ENCODE results near the gene ACY1. TPM values are rescaled to one million over a fixed set of nuclear protein-coding genes. Genes with fewer than 3 reads are reported as not detected.
A peak's percentile ranks its signal among the peaks of the same experiment; 100 is the strongest.

ACY1 gene
- total RNA-seq, 1 experiment from 2014 or later: 50.3 TPM

- BruUV-seq (replicated peaks): no TSS peak
Measured at GRCh38 chr3:51999846-52000245, 16.5 kb downstream of the ACY1 start.

GRCh38 chr3:52001443-52001974 lies 18.2 kb downstream of the ACY1 start:
- ChIA-PET CTCF (interaction anchor here (0.6 to 1.8 kb wide), 6 partner anchors 45 to 384 kb away, joined by 3 to 6 read pairs (median 4); no protein-coding TSS in a partner anchor), POLR2A (no interaction called here)
- no peaks in the 10 kb centered on the region for H3K27me3 ChIP-seq (ENCODE audit: control insufficient read depth, insufficient read depth, low read length)
- no peaks in the 10 kb centered on the region for H3K9me3 ChIP-seq (ENCODE audit: control insufficient read depth, insufficient read depth, low read depth, low read length)
- TF ChIP-seq, protein P1, sequence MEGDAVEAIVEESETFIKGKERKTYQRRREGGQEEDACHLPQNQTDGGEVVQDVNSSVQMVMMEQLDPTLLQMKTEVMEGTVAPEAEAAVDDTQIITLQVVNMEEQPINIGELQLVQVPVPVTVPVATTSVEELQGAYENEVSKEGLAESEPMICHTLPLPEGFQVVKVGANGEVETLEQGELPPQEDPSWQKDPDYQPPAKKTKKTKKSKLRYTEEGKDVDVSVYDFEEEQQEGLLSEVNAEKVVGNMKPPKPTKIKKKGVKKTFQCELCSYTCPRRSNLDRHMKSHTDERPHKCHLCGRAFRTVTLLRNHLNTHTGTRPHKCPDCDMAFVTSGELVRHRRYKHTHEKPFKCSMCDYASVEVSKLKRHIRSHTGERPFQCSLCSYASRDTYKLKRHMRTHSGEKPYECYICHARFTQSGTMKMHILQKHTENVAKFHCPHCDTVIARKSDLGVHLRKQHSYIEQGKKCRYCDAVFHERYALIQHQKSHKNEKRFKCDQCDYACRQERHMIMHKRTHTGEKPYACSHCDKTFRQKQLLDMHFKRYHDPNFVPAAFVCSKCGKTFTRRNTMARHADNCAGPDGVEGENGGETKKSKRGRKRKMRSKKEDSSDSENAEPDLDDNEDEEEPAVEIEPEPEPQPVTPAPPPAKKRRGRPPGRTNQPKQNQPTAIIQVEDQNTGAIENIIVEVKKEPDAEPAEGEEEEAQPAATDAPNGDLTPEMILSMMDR (IDR thresholded peaks at IDR 0.05): peak; percentile 92
- TF ChIP-seq REST (IDR thresholded peaks at IDR 0.05; ENCODE audit: insufficient read depth in 1 of 2, low read depth in 2 of 2, low read length in 1 of 2): no peak
- ATAC-seq (peak; percentile 89), DNase-seq (ENCODE audit: low read depth, low spot score) (no peak)
- H3K27ac ChIP-seq (ENCODE audit: low read length): no peak overlapping the region
- no peaks in the 10 kb centered on the region for H3K36me3 ChIP-seq (ENCODE audit: control insufficient read depth, insufficient read depth, low read length)
- no TSS peak for BruUV-seq (replicated peaks)
- no peak overlapping the region for H3K4me3 ChIP-seq (ENCODE audit: low read depth in 2 of 2, low read length in 2 of 2)
- in situ Hi-C loops (cut with HindIII; ENCODE audit: low pct_unique_long_range_greater_than_20kb, low sequenced_read_pairs): no loop called here
- intact Hi-C loops (cut with micrococcal nuclease; ENCODE audit: unreplicated experiment): loop anchor here (10.0 kb wide), 1 partner anchor 53 kb away; the partner anchor contains the start of gene DUSP7
- H3K4me1 ChIP-seq (ENCODE audit: control insufficient read depth, insufficient read depth, low read length): peaks cover 5% of the 10 kb centered on the region

More at GRCh38 chr3:51999846-52000245, 16.5 kb downstream of the ACY1 start:
- H3K4me3 ChIP-seq (ENCODE audit: low read depth in 2 of 2, low read length in 2 of 2): no peak overlapping the region
- TF ChIP-seq SIN3A (IDR thresholded peaks at IDR 0.05; ENCODE audit: borderline replicate concordance, insufficient read depth, low read depth, low read length) (no peak), POLR2AphosphoS5 (IDR thresholded peaks at IDR 0.05; ENCODE audit: low read depth, low read length) (no peak), REST (IDR thresholded peaks at IDR 0.05; ENCODE audit: insufficient read depth in 1 of 2, low read depth in 2 of 2, low read length in 1 of 2) (no peak), TCF7L2 (IDR thresholded peaks at IDR 0.05; ENCODE audit: low read depth, low read length) (no peak)
- TF ChIP-seq, protein P1 (IDR thresholded peaks at IDR 0.05): no peak
- ATAC-seq (no peak), DNase-seq (ENCODE audit: low read depth, low spot score) (no peak)
- peaks cover 5% of the 10 kb centered on the region for H3K4me1 ChIP-seq (ENCODE audit: control insufficient read depth, insufficient read depth, low read length)
- no peaks in the 10 kb centered on the region for H3K9me3 ChIP-seq (ENCODE audit: control insufficient read depth, insufficient read depth, low read depth, low read length)
- no peak overlapping the region for H3K27ac ChIP-seq (ENCODE audit: low read length)
- no peaks in the 10 kb centered on the region for H3K27me3 ChIP-seq (ENCODE audit: control insufficient read depth, insufficient read depth, low read length)
- ChIA-PET CTCF (no interaction called here), POLR2A (no interaction called here)
- in situ Hi-C loops (cut with HindIII; ENCODE audit: low pct_unique_long_range_greater_than_20kb, low sequenced_read_pairs) (no loop called here), intact Hi-C loops (cut with micrococcal nuclease; ENCODE audit: unreplicated experiment) (loop anchor here (10.0 kb wide), 1 partner anchor 55 kb away; the partner anchor contains the start of gene DUSP7)
- H3K36me3 ChIP-seq (ENCODE audit: control insufficient read depth, insufficient read depth, low read length): peaks cover 5% of the 10 kb centered on the region; the same call in 1 of the 2 replicates

Data from Panc1 (cell line).